HG02884 (cell line): ENCODE data around the gene MICOS13.
"Not testable (repeated sequence)": the region's sequence is repeated elsewhere in the genome, so short reads cannot be mapped to it uniquely, and the experiment has no call there.

ENCODE experiments used
- ATAC-seq: cut with Tn5 transposase; IDR thresholded peaks from one replicate; pipeline ENCODE4 v1.9.1; 2021; ENCODE audit warnings: mild to moderate bottlenecking, moderate library complexity; ENCODE audit not compliant: unreplicated experiment

MICOS13 gene

DNA sequence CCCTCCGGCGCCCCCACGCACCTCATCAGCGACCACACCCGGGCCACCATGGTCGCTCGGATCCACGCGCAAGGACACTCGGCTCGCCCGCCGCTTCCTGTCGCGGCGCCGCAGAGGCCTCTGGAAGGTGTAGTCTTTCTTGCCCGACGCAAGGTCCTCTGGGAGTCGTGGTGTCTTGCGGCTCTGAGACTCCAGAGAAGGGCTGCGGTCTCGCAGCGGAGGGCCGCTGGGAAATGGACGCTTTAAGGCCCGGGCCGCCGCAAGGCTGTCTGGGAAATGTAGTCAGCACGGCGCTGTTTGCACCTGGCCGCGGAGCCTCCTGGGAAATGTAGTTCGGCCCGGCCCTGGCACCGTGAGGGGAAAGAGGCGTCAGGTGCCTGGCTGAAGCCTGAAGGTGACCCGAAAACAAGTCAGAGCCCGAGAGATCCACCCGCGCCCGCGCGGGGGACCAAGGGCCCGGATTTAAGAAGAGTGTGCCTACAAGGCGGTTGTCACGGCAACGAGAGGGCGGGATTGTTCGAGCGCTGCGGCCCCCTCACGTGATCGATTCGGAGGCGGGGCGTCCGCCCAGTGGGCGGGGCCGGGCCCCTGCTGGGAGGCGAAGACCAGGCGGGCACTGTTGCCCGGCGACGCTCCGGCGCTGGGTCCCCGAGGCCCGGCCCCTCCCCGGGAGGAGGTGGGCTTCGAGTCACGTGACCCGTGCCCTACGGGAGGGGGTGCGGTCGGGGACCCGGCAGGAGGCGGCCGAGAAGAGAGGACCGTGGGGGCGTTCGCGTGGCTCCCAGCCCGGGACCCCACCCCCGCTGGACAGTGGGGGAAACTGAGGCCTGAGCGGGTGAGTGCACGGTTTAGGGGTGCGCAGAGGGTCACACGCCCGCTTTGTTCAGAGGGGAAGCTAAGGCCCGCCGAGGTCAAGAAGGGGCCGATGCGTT is at the start of gene MICOS13, which contains the start of gene HSD11B1L:
MICOS13 (minus strand) TSS at position 80 of the 932 bp plus-strand sequence; CDS start at position 50, 30 bp downstream.
HSD11B1L (plus strand) TSS at position 591 of the 932 bp plus-strand sequence. CDS start 3,806 bp downstream, outside the sequence.
- peak; percentile 91 for ATAC-seq

DNA sequence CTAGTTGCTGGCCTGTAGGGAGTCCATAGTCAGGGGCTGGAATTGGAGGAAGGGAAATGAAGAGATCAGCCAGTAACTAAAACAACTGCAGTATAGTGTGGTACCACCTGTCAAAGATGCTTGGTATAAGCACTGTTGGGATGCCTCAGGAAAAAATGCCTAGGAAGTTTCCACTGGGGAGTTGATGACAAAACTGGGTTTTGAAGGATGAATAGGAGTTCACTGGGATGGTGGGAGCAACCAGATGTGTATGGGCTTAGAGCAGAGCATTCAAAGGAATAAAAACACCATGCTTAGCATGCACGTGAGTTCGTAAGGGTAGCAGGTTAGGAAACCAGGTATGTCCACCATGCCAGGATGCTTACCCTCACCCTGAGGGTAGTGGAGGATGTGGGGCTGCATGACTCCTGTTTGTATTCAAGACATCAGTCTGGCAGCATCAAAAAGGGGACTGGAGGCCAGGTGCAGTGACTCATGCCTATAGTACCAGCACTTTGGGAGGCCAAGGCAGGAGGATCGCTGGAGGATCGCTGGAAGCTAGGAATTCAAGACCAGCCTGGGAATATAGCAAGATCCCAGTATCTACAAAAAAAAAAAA is 47.2 kb upstream of the MICOS13 start:
- ATAC-seq = no peak

GRCh38 chr19:5719961-5720790 is 39.9 kb upstream of the MICOS13 start, which contains the start of the genes CATSPERD and LONP1:
Gene CATSPERD, plus strand, starts transcription at chr19:5720637. Its CDS starts 101 bp downstream, at chr19:5720738.
Gene LONP1, minus strand, starts transcription at chr19:5720146. Its CDS starts 14 bp downstream, at chr19:5720132.
- ATAC-seq = peak; percentile 83

GRCh38 chr19:5719274-5719960 is 39.1 kb upstream of the MICOS13 start:
- no peak for ATAC-seq

DNA sequence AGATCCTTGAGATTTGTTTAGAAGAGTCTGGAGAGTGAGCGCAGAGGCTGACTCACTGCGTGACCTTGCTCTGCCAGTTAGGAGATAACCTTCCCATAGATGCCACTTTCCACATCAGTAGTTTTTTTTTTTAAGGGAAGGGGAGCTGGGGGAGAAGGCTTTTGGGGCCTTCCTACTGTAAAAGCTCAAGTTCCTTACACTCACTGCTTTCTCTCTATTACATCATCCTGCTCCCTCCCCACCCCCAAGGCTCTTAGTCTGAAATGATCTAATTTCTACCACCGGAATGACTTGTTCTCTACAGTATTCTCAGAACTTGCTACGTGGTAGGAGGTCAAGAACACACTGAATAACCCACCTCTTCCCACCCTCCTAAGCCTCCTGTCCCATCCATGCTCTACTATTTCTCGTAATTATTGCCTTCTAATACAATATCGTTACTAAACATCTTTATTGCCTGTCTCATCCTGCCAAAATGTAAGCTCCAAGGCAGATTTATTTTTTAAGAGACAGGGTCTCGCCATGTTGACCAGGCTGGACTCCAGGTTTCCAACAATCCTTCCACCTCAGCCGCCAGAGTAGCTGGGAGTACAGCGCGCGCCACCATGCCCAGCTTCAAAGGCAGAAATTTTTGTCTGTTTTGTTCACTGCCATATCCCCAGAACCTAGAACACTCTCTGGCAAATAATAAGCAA is 38.4 kb upstream of the MICOS13 start:
- no peak for ATAC-seq

DNA sequence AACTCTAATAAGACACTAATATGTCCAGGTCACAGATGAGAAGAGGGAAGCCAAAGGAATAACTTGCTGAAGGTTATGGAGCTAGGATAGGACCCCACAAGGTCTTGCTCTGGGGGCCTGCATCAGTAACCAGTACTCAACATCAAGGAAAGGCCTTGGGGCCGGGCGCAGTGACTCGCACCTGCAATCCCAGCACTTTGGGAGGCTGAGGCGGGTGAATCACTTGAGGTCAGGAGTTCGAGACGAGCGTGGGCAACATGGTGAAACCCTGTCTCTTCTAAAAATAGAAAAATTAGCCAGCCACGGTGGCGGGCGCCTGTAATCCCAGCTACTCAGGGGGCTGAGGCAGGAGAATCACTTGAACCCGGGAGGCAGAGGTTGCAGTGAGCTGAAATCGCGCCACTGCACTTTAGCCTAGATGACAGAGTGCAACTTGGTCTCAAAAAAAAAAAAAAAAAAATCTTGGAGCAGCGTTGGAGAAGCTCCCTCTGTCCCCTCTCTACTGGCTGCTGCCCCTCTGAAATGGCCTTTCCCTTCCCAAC is 37.8 kb upstream of the MICOS13 start:
- no peak for ATAC-seq

DNA sequence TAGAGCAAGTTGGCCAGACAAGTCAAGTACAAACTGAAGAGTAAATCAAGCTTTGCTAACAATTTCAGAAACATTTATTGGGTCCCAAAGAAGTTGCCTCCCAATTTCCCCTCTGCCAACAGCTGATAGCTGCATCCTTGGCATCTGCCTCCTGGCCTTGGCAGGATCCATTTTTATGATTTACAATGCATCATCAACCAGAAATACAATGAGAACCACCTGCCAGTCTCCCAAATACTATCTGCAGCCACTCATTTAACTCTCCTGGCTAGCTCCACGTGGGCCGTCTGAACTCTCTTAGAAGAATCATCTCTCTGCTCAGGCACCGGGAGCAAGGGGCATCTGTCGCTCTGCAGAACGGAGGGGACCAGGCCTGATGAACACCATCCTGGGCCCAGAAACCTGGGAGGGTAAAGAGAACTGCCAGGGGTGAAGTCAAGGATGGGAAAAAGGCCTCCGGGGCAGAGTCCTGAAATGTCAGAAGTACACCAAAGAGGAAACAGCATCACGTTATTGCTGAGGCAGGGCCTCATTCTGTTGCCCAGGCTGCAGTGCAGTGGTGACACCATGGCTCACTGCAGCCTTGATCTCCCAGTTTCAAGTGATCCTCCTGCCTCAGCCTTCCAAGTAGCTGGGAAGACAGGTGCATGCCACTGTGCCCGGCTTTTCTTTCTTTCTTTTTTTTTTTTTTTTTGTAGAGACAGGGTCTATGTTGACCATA is 37.1 kb upstream of the MICOS13 start:
- no peak for ATAC-seq

GRCh38 chr19:5714816-5715215 is 34.5 kb upstream of the MICOS13 start:
- no peak for ATAC-seq

GRCh38 chr19:5713228-5713627 is 32.9 kb upstream of the MICOS13 start:
- ATAC-seq = no peak

DNA sequence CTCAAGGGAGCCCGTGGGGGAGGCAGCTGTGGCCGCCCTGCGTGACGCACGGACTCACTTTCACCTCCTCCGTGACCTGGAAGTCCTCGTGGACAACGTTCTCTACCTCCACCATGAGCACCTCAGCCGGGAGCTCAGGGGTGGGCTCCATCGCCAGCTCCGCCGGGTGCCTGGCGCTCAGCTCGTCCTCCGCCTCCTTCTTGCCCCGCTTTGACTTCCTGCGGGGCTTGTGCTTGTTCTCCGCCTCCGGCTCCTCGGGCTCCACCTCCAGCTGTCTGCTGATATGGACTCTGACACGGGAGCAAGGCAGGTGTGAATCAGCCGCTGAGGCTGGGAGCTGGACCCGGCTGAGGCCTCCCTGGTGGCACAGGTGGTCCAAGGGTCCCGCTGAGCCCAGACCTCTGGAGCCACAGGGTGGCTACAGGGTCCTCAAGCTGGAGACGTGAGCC is 31.4 kb upstream of the MICOS13 start:
- no peak for ATAC-seq

DNA sequence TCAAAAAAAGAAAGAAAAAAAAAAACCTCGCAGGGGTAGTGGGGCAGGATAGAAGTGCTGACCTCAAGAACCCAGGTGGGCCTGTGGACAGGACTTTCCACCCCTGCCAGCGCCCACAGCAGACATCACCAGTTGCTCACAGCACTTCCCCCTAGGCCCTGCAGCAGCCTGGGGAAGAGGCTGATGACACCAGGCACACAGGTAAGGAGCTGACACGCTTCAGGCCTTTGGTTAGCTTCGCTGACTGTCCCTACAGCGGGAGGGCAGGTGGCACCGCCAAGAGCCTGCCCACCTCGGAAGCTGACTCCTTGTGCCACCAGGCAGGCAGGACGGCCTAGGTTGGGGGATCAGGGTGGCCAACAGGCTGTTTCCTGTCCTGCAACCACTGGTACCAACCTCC is 30.7 kb upstream of the MICOS13 start:
- ATAC-seq = no peak

DNA sequence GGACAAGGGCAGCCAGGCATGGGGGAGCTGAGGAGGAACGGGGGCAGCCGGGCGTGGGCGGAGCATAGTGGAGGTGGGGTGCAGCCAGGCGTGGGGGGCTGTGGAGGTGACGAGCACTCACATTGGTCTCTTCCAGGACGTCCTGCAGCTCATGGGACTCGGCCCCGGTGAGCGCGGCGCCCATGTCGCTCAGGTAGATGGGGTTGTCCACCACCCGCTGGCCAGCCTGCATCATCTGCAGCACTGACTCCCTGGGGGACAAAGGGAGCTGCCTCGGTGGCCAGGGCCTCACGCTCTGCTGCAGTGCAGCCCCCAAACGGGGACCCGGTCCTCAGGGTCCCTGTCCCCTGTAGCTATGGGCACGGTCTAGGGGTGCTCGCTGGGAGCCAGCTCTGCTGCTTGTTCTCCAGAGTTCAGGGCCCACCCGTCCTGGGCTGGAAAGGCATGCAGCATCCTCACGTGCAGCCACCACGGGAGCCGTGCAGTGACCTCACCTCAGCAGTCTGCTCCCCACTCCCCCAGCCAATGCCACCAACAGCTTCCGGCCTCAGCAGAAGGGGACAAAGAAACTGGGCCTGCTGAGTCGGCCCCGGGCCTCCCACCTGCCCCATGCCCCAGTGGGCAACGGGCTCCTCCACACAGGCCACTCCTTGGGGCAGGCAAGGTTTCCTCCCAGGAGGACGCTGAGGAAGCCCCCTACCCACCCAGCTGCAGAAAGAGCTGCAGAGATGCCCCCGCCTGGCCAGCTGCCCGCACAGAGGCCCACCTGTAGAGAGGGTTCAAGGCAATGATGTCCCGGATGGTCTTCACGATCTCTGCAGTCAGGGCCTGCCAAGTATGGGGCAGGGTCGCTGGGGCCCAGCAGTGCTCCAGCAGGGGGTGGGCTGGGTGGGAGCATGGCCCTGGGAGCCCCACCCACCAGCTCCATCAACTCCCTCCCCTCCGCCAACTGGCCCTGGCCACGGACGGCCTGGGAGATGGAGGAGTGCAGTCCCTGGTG is 27.6 kb upstream of the MICOS13 start:
- ATAC-seq = no peak

DNA sequence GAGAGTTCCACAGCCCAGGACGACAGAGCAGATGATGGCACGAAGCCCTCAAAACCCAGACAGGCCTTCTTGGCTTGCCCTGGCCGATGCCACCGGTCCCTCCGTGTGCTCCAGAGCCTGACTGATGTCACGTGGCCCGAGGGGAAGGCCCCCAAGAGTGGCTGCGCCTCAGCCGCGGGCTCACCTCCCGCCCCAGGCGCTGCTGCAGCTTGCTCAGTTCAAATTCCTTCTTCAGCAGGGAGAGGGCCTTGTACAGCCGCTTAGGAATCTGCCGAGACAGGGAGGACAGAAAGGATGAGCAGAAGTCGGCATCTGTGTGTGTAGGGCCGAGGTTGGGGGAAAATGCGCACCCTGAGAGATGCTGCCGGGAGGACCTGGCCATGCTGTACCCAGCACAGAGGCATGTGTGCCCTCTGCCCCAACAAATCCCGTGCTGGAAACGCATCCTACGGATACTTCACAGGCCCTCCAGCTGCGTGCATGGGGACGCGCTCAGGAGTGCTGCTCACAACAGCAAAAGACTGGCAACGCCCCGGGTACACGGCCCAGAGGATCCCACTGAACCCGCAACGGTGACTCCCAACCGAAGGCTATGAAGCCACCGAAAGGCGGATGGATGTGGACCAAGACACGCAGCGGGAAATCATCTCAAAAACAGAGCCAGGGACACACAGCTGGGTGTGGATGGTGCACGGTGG is 26.7 kb upstream of the MICOS13 start:
- no peak for ATAC-seq

- no peak for ATAC-seq
Observed at GRCh38 chr19:5705552-5705951, 25.2 kb upstream of the MICOS13 start.

GRCh38 chr19:5703819-5704818 is 23.8 kb upstream of the MICOS13 start:
- no peak for ATAC-seq

DNA sequence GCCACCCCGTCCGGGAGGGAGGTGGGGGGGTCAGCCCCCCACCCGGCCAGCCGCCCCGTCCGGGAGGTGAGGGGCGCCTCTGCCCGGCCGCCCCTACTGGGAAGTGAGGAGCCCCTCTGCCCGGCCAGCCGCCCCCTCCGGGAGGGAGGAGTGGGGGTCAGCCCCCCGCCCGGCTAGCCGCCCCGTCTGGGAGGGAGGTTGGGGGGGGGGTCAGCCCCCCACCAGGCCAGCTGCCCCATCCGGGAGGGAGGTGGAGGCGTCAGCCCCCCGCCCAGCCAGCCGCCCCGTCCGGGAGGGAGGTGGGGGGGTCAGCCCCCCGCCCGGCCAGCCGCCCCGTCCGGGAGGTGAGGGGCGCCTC is 21.7 kb upstream of the MICOS13 start:
- not testable (repeated sequence) for ATAC-seq
